HepG2 (cell line): ENCODE data around the gene UBFD1. TPM values are rescaled to one million over a fixed set of nuclear protein-coding genes. Genes with fewer than 3 reads are reported as not detected.
A peak's percentile ranks its signal among the peaks of the same experiment; 100 is the strongest.

Experiments used
- ATAC-seq: fragments of 200-7000 bp; cut with Tn5 transposase; 3 replicates; pipeline ENCODE4 v1.9.1; 2020; ENCODE audit warnings: mild to moderate bottlenecking, moderate library complexity
- BruUV-seq: library from RNA; stranded (reverse); fragments of 400-500 nt; replicated peaks from 2 replicates; lab custom pipeline; 2021; lab: Mats Ljungman, UMichigan
- CTCF ChIA-PET: fragments of 300-600 bp; formaldehyde crosslinking; extraction: SDS; loops from one replicate; lab custom pipeline; 2021; ENCODE audit warnings: low total read pairs, inconsistent platforms, low intra/inter-chr PET ratio; lab: Yijun Ruan, JAX
- POLR2A ChIA-PET: fragments of 350-600 bp; sonication (Branson Sonifier 250); formaldehyde crosslinking; loops from one replicate; lab custom pipeline; 2020; ENCODE audit warnings: antibody characterized with exemption, inconsistent platforms; lab: Yijun Ruan, JAX
- DNase-seq: peaks from one replicate; pipeline ENCODE4 v3.0.0-alpha.2; 2015; ENCODE audit warnings: low spot score
- FAIRE-seq: peaks from 3 replicates; lab custom pipeline; 2011; peaks lifted over from hg19 to GRCh38; lab: Jason Lieb, UNC
- H2AFZ ChIP-seq: one replicate; pipeline ENCODE4 v1.6.1; 2011; ENCODE audit warnings: low read length, inconsistent platforms
- H3K27ac ChIP-seq: fragments of 300-600 bp; 3 replicates; pipeline ENCODE4 v1.8.0; 2011; ENCODE audit warnings: mixed run types, mild to moderate bottlenecking, mixed read lengths, low read length, inconsistent platforms; ENCODE audit not compliant: insufficient read depth; ENCODE audit errors: extremely low read length
- H3K27me3 ChIP-seq, 2 experiments: fragments of 200-600 bp in 1 of 2; 2 replicates in 1 of 2; 3 replicates in 1 of 2; pipeline versions ENCODE4 v1.6.0 to v1.8.0; 2011; ENCODE audit warnings: low read length in 2 of 2, mild to moderate bottlenecking in 2 of 2, moderate library complexity in 2 of 2, inconsistent platforms in 1 of 2; ENCODE audit not compliant: insufficient read depth in 2 of 2, control insufficient read depth in 1 of 2
- H3K36me3 ChIP-seq, 2 experiments: fragments of 200-600 bp in 1 of 2; replicated peaks in 1 of 2; 2 replicates in 1 of 2; 3 replicates in 1 of 2; pipeline versions ENCODE4 v1.5.1 to v1.8.0; 2011; ENCODE audit warnings: low read length in 2 of 2, inconsistent platforms in 1 of 2; ENCODE audit not compliant: insufficient read depth in 2 of 2, control insufficient read depth in 1 of 2
- H3K4me1 ChIP-seq: 2 replicates; pipeline ENCODE4 v1.5.1; 2012; ENCODE audit warnings: low read length, inconsistent platforms; ENCODE audit not compliant: insufficient read depth
- H3K4me2 ChIP-seq: 2 replicates; pipeline ENCODE4 v1.6.0; 2011; ENCODE audit warnings: low read depth, low read length, inconsistent platforms
- H3K4me3 ChIP-seq, 3 experiments: fragments of 200-600 bp in 1 of 3; sonication (generic), shearing (Covaris generic) in 1 of 3; replicated peaks in 1 of 3; 2 replicates each; pipeline ENCODE4 v1.5.1; 2011 to 2016; ENCODE audit warnings: low read length in 3 of 3, inconsistent platforms in 2 of 3, low read depth in 2 of 3, mild to moderate bottlenecking in 2 of 3, control low read depth in 1 of 3, mixed read lengths in 1 of 3; ENCODE audit not compliant: insufficient read depth in 1 of 3
- H3K79me2 ChIP-seq: one replicate; pipeline ENCODE4 v1.6.1; 2011; ENCODE audit warnings: low read length, inconsistent platforms; ENCODE audit not compliant: insufficient read depth
- H3K9ac ChIP-seq: 2 replicates; pipeline ENCODE4 v1.6.0; 2011; ENCODE audit warnings: mild to moderate bottlenecking, low read depth, low read length, inconsistent platforms; ENCODE audit not compliant: insufficient read depth
- H3K9me3 ChIP-seq: 2 replicates; pipeline ENCODE4 v1.5.1; 2012; ENCODE audit warnings: mild to moderate bottlenecking, low read length
- H4K20me1 ChIP-seq: 2 replicates; pipeline ENCODE4 v1.6.0; 2011; ENCODE audit warnings: inconsistent platforms, mild to moderate bottlenecking, low read length, moderate library complexity; ENCODE audit not compliant: insufficient read depth
- CBX2 ChIP-seq, 2 experiments: fragments of 200-600 bp in 1 of 2; sonication (generic); formaldehyde crosslinking in 1 of 2; IDR thresholded peaks; 2 replicates each; pipeline versions ENCODE4 v1.7.0 to v1.8.1; 2018 to 2022; ENCODE audit warnings: low read depth in 2 of 2, low read length in 1 of 2, mild to moderate bottlenecking in 1 of 2, missing genetic modification reagents in 1 of 2
- ISX ChIP-seq: sonication (generic); formaldehyde crosslinking; conservative IDR thresholded peaks from 2 replicates; pipeline ENCODE4 v1.5.0; 2020; ENCODE audit warnings: missing genetic modification reagents
- KDM5B ChIP-seq: sonication (generic); formaldehyde crosslinking; IDR thresholded peaks from 2 replicates; pipeline ENCODE4 v1.4.0; 2020; ENCODE audit warnings: missing genetic modification reagents, mild to moderate bottlenecking, borderline replicate concordance
- MLXIP ChIP-seq: sonication (generic); formaldehyde crosslinking; IDR thresholded peaks from 2 replicates; pipeline ENCODE4 v1.9.0; 2021; ENCODE audit warnings: missing genetic modification reagents, borderline replicate concordance
- ZBED4 ChIP-seq: sonication (generic); formaldehyde crosslinking; IDR thresholded peaks from 2 replicates; pipeline ENCODE4 v1.4.0; 2020; ENCODE audit warnings: missing genetic modification reagents, borderline replicate concordance
- ZNF276 ChIP-seq: sonication (generic); formaldehyde crosslinking; IDR thresholded peaks from 2 replicates; pipeline ENCODE4 v1.4.0; 2020; ENCODE audit warnings: mild to moderate bottlenecking, low read depth, missing genetic modification reagents
- ZNF543 ChIP-seq: sonication (generic); formaldehyde crosslinking; IDR thresholded peaks from 2 replicates; pipeline ENCODE4 v1.4.0; 2020; ENCODE audit warnings: mild to moderate bottlenecking, missing genetic modification reagents
- ZNF776 ChIP-seq: sonication (generic); formaldehyde crosslinking; IDR thresholded peaks from 2 replicates; pipeline ENCODE4 v1.4.0; 2020; ENCODE audit warnings: mild to moderate bottlenecking, missing genetic modification reagents
- ZNF781 ChIP-seq: sonication (generic); formaldehyde crosslinking; IDR thresholded peaks from 2 replicates; pipeline ENCODE4 v1.5.1; 2020; ENCODE audit warnings: borderline replicate concordance, mild to moderate bottlenecking, missing genetic modification reagents; ENCODE audit errors: not compliant biosample characterization
- WGBS: methylation state at CpG from one replicate; pipeline ENCODE4 v1.1.6; 2017; ENCODE audit warnings: low lambda C conversion rate; 5-methylcytosine and 5-hydroxymethylcytosine counted together
- in situ Hi-C: cut with HindIII; loops from 2 replicates; pipeline ENCODE4 v1.10.0; 2017; ENCODE audit warnings: low pct_unique_long_range_greater_than_20kb; ENCODE audit not compliant: extremely low pct_ligation_motif_present
- intact Hi-C: fragments of 100-400 bp; cut with micrococcal nuclease; formaldehyde crosslinking; loops from one replicate; pipeline ENCODE4 v1.10.0; 2022; ENCODE audit not compliant: unreplicated experiment
- polyA plus RNA-seq, 8 experiments: library from polyadenylated mRNA; depleted of rRNA in 3 of 8; stranded (reverse) in 7 of 8; unstranded in 1 of 8; fragments of >200 nt; fragmentation: Illumina TruSeq in 4 of 8; extraction: Trizol in 4 of 8; gene quantifications; 2 replicates each; pipeline versions ENCODE4 v1.2.1 to v1.2.3, GENCODE V29; 2011 to 2016; ENCODE audit warnings: low read depth in 4 of 8, missing spikeins in 1 of 8, mixed read lengths in 1 of 8; ENCODE audit not compliant: insufficient read depth in 1 of 8
- total RNA-seq, 5 experiments: library from RNA; depleted of rRNA; stranded (reverse); fragments of >200 nt; fragmentation: Illumina TruSeq; extraction: Trizol; gene quantifications; 2 replicates each; pipeline ENCODE4 v1.2.3, GENCODE V29; 2016; ENCODE audit warnings: low read depth in 1 of 5

UBFD1 gene
- total and polyA plus RNA-seq, 2 of the 13 experiments (the other 11 are each of a cell fraction or from before 2014, with no cell fraction given) = 100 to 111 TPM

GRCh38 chr16:23595246-23595950, 37.9 kb downstream of the UBFD1 start (continued):
- TF ChIP-seq ZNF543 (CRISPR knock-in tag) = no peak
- TF ChIP-seq ZNF776 = no peak
- TF ChIP-seq KDM5B (CRISPR knock-in tag) = no peak

GRCh38 chr16:23595951-23596720, 38.6 kb downstream of the UBFD1 start, which contains the start of gene NDUFAB1:
Gene NDUFAB1, minus strand, starts transcription at chr16:23596316. Its CDS starts 26 bp downstream, at chr16:23596290.
- BruUV-seq = no TSS peak
- 2% methylated on average over 56 of the region's 67 CpGs for WGBS
- ChIA-PET POLR2A (interaction anchor here (1.0 to 2.2 kb wide), 7 partner anchors 15 to 57 kb away, joined by 3 to 28 read pairs (median 5); partner anchors contain the start of genes DCTN5, EARS2, PALB2 and UBFD1), CTCF (interaction anchor here (2.2 to 2.5 kb wide), 2 partner anchors 39 to 161 kb away, joined by 10 to 12 read pairs; partner anchors contain the start of genes EARS2 and UBFD1)
- Histone ChIP-seq H4K20me1 (peaks cover 25% of the 10 kb centered on the region), H3K27me3 (peaks cover 0 to 5% of the 10 kb centered on the region in 2 experiments; a peak in 1 of 5 replicates), H3K4me2 (peak within 1 kb of the TSS; percentile 93), H3K9me3 (no peaks in the 10 kb centered on the region), H2AFZ (peak within 1 kb of the TSS; percentile 85), H3K9ac (peak within 1 kb of the TSS; percentile 97), H3K4me3 (peak within 1 kb of the TSS; percentile 72 to 98 (median 97)), H3K27ac (peak within 1 kb of the TSS; percentile 80), H3K36me3 (peaks cover 18 to 30% of the 10 kb centered on the region in 2 experiments), H3K4me1 (peaks cover 31% of the 10 kb centered on the region), H3K79me2 (peaks cover 48% of the 10 kb centered on the region)
- peak; percentile 96 for ATAC-seq
- in situ Hi-C loops (no loop called here), intact Hi-C loops (loop anchor here (1.0 to 2.0 kb wide), 2 partner anchors 39 to 45 kb away; partner anchors contain the start of genes DCTN5, EARS2, PALB2 and UBFD1)
- peak; percentile 91 for DNase-seq
- peak; percentile 55 for FAIRE-seq
- TF ChIP-seq ZBED4 (CRISPR knock-in tag) (peak; percentile 90), ISX (CRISPR knock-in tag) (peak; percentile 95), CBX2 (IDR thresholded peaks at IDR 0.05; ENCODE audit: low read depth, low read length) (no peak), CBX2 (CRISPR knock-in tag; IDR thresholded peaks at IDR 0.05; ENCODE audit: low read depth) (no peak), MLXIP (CRISPR knock-in tag) (peak; percentile 88; the same call in 1 of the 2 replicates), ZNF276 (CRISPR knock-in tag) (peak; percentile 96), ZNF781 (CRISPR knock-in tag) (peak; percentile 8)
